ENCODE measurements around the gene PLEKHG2.

PLEKHG2 gene

DNA sequence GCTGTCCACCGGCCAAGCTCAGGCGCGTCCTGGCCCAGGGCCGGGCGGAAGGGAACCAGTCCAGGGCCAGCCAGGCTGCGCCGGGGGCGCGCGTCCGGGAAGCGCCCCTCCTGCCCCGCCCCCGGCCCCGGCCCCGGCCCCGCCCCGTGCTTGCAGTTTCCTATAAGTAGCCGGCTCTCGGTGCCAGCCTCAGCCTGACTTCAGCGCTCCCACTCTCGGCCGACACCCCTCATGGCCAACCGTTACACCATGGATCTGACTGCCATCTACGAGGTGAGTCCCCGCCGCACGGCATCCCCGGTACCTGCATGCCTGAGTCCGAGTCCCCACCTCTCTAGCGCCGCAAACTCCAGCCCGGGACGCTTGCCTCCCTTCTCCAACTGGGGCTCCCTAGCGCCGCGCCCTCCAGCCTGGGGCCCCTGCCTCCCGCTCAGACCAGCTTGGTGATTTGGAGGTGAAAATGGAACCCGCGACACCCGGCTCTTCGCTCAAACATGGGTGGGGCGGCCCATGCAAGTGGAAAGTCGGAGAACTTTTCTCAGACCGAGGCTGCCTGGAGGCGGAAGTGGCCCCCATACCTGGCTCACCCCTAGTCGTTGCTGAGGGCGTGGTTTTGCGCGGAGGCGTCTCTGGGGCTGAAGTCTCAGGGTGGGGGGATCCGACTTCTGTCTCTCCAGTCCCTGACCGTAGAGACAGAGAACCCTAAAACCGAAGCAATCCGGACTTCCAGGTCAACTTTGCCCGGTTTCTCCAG is 5.6 kb upstream of the PLEKHG2 start, which contains the start of gene ZFP36:
TSS of gene ZFP36 (plus strand) at position 192 of the 754 bp plus-strand sequence. CDS start at position 250, 58 bp downstream.
- no peak for TF ChIP-seq GATA3 (IDR thresholded peaks at IDR 0.05; ENCODE audit: low read depth, low read length)
- no peak for TF ChIP-seq GATA2 (IDR thresholded peaks at IDR 0.05; ENCODE audit: low read depth, low read length)

DNA sequence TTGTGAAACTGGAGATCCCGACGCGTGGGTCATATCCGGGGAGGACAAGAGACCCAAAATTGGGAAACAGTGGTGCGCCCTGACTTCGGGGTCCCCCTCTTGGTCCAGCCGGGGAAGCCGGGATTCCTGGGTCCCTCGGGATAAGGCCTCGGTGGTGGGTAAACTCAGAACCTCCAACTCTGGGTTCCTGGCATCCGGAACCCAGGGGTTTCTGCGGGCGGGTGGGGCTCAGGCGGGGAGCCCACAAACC is 5.1 kb upstream of the PLEKHG2 start:
- TF ChIP-seq GATA2 (IDR thresholded peaks at IDR 0.05; ENCODE audit: low read depth, low read length) (no peak), GATA3 (IDR thresholded peaks at IDR 0.05; ENCODE audit: low read depth, low read length) (no peak)

DNA sequence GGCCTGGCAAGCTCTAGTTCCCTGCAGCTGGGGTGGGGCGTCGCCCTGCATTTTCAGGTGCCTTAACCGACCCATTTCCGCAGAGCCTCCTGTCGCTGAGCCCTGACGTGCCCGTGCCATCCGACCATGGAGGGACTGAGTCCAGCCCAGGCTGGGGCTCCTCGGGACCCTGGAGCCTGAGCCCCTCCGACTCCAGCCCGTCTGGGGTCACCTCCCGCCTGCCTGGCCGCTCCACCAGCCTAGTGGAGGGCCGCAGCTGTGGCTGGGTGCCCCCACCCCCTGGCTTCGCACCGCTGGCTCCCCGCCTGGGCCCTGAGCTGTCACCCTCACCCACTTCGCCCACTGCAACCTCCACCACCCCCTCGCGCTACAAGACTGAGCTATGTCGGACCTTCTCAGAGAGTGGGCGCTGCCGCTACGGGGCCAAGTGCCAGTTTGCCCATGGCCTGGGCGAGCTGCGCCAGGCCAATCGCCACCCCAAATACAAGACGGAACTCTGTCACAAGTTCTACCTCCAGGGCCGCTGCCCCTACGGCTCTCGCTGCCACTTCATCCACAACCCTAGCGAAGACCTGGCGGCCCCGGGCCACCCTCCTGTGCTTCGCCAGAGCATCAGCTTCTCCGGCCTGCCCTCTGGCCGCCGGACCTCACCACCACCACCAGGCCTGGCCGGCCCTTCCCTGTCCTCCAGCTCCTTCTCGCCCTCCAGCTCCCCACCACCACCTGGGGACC is 4.6 kb upstream of the PLEKHG2 start:
- no peak for TF ChIP-seq GATA2 (IDR thresholded peaks at IDR 0.05; ENCODE audit: low read depth, low read length)
- no peak for TF ChIP-seq GATA3 (IDR thresholded peaks at IDR 0.05; ENCODE audit: low read depth, low read length)

DNA sequence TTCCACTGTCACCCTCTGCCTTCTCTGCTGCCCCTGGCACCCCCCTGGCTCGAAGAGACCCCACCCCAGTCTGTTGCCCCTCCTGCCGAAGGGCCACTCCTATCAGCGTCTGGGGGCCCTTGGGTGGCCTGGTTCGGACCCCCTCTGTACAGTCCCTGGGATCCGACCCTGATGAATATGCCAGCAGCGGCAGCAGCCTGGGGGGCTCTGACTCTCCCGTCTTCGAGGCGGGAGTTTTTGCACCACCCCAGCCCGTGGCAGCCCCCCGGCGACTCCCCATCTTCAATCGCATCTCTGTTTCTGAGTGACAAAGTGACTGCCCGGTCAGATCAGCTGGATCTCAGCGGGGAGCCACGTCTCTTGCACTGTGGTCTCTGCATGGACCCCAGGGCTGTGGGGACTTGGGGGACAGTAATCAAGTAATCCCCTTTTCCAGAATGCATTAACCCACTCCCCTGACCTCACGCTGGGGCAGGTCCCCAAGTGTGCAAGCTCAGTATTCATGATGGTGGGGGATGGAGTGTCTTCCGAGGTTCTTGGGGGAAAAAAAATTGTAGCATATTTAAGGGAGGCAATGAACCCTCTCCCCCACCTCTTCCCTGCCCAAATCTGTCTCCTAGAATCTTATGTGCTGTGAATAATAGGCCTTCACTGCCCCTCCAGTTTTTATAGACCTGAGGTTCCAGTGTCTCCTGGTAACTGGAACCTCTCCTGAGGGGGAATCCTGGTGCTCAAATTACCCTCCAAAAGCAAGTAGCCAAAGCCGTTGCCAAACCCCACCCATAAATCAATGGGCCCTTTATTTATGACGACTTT is 3.9 kb upstream of the PLEKHG2 start:
- TF ChIP-seq GATA2 (IDR thresholded peaks at IDR 0.05; ENCODE audit: low read depth, low read length) (no peak), GATA3 (IDR thresholded peaks at IDR 0.05; ENCODE audit: low read depth, low read length) (no peak)

DNA sequence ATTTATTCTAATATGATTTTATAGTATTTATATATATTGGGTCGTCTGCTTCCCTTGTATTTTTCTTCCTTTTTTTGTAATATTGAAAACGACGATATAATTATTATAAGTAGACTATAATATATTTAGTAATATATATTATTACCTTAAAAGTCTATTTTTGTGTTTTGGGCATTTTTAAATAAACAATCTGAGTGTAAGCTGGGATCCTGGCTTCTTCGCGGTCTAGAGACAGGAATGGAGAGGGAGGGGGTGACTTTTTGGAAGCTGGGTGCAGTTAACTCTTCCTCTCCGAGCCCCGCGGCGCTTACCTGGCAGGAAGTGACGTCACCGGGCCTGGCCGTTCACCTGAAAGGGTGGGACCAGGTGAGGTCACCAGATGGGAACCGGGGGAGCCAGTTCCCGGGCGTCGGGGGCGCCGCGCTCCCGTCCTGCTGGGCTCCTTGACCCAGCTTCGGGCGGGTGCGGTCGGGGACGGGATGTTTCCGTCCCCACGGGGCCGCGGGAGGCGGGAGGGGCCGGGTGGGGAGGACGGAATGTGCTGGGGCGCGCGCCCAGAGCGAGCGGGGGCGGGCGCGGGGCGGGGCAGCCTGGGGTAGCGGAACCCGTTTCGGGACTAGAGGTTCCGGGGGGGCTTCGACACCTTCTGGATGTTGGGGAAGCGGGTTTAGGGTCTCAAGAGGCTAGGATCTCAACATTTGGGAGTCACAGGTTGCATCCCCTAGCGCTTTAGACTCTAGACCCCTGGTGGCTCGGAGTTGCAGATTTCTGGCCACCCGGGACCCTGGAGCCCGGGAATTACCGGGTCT is 3.1 kb upstream of the PLEKHG2 start:
- TF ChIP-seq GATA2 (IDR thresholded peaks at IDR 0.05; ENCODE audit: low read depth, low read length) (no peak), GATA3 (IDR thresholded peaks at IDR 0.05; ENCODE audit: low read depth, low read length) (no peak)

DNA sequence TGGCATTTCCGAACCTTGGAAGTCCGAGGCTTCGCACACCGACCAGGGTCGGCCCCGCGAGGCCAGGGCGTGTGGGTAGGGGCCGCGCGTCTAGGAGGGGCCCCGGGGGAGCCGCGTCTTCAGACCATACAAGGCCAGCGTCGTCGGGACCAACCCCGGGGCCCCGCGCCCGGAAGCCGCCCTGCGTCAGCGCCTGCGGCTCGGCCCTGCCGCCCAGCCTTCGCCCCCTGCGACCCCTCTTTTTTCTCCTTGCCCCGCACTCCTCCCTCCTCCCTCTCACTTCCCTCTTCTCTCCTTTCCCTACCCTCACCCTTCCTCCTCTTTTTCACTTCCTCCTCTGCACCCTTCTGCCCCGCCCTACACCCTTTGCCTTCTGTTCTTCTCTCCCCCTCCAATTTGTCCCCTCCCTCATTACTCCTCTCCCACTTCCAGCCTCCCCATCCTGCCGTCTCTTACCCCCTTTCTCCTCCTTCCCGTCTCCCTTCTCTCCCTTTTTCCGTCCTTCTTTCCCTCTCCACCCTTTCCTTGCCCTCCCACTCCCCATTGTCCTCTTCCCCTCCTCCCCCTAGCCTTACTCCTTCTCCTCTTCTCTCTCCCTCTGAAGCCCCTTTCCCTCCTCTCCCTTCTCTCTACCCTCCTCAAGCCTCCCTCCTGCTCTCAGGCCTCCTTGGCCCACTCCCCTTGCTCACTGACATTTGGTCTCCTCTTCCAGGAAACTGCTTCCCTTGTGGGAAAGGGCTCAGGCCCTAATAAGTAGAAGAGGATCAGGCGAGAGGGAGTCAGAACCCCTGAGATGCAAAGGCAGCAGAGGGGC is 2.2 kb upstream of the PLEKHG2 start:
- no peak for TF ChIP-seq GATA2 (IDR thresholded peaks at IDR 0.05; ENCODE audit: low read depth, low read length)
- TF ChIP-seq GATA3 (IDR thresholded peaks at IDR 0.05; ENCODE audit: low read depth, low read length): no peak

DNA sequence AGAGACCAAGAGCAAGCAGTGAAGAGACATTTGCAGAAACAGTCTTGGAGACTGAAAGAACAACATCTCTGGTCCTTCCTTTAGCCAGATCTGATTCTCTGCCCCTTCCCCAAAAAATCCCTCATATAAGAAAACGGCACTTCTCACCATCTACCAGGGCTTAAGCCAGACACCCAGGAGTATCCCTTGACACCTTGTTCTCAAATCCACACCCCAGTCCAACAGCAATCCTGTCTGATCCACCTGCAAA is 1.7 kb upstream of the PLEKHG2 start:
- no peak for TF ChIP-seq GATA3 (IDR thresholded peaks at IDR 0.05; ENCODE audit: low read depth, low read length)
- no peak for TF ChIP-seq GATA2 (IDR thresholded peaks at IDR 0.05; ENCODE audit: low read depth, low read length)

DNA sequence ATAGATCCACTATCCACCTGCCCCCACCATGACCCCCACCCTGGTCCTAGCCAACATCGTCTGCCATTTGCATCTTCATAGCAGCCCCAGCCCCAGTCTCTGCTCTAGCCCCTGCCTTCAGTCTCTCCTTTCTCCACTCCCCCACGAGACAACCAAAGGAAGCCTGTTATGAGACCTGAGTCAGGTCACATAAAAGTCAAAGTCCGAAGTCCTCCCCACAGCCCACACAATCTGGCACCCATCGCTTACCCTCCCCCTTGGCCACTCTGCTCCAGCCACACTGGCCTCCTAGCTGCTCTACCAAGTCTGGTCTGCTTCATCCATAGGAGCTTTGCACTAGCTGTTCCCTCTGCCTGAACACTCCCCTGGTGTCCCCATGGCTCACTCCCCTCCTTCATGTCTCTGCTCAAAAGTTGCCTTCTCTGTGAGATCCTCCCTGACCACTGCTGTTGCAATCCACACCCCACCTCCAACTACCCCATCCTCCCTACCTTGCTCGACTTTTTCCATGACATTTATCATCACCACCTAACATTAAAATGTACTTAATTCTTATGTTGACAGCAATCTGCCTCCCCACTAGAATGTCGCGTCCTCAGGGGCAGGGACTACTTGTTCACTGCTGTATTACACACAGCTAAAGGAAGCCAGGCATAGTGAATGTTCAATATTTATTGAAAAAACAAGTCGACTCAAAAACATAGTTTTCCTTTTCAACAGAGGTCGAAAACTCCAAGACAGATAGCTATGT is 1.2 kb upstream of the PLEKHG2 start:
- TF ChIP-seq GATA3 (IDR thresholded peaks at IDR 0.05; ENCODE audit: low read depth, low read length) (no peak), GATA2 (IDR thresholded peaks at IDR 0.05; ENCODE audit: low read depth, low read length) (no peak)

DNA sequence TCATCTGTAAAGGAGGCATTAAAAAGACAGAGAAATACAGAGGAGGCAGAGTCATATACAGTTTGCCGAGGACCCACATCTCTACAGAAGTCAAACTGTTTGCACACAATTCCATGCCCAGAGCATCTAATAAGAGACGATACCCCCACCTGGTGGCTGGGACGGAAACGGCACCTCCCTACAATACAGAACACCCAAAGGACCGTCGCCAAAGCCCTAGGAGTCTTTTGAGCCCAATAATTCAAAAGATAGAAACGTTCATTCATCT is 703 bp upstream of the PLEKHG2 start:
- no peak for TF ChIP-seq GATA2 (IDR thresholded peaks at IDR 0.05; ENCODE audit: low read depth, low read length)
- TF ChIP-seq GATA3 (IDR thresholded peaks at IDR 0.05; ENCODE audit: low read depth, low read length): no peak

DNA sequence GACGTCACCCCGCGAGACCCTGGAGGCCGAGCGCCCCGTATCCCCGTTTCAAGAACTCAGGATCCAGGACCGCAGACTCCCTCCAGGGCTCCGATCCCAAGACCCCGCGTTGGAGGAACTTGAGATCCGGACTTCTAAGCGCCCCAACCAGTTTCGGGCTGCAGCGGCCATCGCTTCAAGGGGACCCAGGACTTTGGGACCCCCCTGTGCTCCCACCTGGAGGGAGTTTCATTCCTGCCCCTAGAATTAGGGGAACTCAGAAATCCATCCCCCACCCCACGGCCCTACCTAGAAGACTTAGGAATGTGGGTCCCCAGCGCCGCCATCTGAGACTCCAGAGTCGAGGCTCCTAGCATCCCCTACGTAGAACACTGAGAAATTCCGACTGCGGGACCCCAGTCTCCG is 400 bp downstream of the PLEKHG2 start:
- no peak for TF ChIP-seq GATA3 (IDR thresholded peaks at IDR 0.05; ENCODE audit: low read depth, low read length)

DNA sequence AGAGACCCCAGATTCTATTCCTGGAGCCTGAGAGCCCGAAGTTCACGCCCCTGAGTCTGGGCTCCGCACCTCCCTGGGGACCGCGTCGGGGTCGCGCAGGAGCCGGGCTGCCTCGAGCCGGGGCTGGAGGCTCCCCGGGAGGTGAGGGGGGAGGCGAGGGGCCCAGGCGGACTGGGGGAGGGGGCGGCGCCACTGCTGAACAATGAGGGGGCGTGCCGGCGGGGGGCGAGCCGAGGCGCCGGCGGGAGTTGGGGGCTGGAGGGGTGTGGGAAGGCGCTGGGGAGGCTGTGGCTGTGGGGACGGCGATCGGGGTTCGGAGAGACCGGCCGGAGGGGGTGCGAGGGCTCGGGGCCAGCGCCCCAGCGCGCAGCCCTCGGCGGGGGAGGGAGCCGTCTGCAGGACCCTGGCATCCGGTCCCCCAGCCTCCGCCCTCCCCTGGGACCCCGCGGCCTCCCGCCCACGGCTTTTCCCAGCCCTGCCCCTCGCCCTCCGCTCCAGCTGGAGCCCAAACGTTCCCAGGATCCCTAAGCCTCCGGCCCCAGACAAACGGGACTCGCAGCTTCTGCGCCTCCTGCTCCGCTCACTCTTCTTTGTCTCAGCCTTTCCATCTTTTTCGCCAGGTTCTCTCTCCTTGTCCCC is 922 bp downstream of the PLEKHG2 start:
- TF ChIP-seq GATA3 (IDR thresholded peaks at IDR 0.05; ENCODE audit: low read depth, low read length): no peak
- TF ChIP-seq GATA2 (IDR thresholded peaks at IDR 0.05; ENCODE audit: low read depth, low read length): no peak

DNA sequence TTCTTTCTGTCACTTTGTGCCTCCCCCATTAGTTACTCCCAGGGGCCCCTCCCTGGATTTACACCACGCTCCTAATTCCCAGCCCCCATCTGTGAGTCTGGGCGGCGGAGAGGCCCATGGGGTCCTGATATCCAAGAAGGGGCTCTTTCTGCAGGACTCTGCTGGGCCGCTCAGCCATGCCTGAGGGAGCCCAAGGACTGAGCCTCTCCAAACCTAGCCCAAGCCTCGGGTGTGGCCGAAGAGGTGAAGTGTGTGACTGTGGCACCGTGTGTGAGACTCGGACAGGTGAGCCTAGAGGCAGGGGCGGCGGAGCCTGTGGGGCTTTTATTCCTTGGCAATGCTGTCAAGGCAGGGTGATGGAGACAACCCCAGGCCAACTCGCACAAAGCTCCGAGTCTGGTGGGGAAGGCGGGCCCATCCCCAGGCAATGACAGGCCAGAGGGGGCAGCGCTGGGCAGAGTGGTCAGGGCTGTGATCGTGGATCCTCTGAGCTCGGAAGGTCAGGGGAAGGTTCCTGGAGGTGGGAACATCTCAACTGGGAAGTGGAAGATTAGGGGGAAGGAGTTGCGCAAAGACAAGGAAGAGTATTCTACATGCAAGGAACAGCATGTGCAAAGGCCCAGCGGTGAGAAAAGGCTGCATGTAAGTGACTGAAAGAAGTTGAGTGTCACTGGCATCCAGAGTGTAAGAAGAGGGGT is 1.6 kb downstream of the PLEKHG2 start:
- no peak for TF ChIP-seq GATA2 (IDR thresholded peaks at IDR 0.05; ENCODE audit: low read depth, low read length)
- TF ChIP-seq GATA3 (IDR thresholded peaks at IDR 0.05; ENCODE audit: low read depth, low read length): no peak

Measured in SH-SY5Y (cell line).